Activated CD8-positive, alpha-beta memory T cell treated with anti-CD3 and anti-CD28 coated beads for 48 hours (primary cell): Measurements from ENCODE around the gene SH3TC2.

ENCODE experiments used
- DNase-seq, 3 experiments: peaks; one replicate each; pipeline ENCODE4 v3.0.0-alpha.2; 2020; ENCODE audit warnings: low read depth in 2 of 3, low spot score in 2 of 3

SH3TC2 gene

GRCh38 chr5:148974642-148975327 lies 88.1 kb downstream of the SH3TC2 start:
- no peak for DNase-seq

GRCh38 chr5:148973455-148973854 lies 89.4 kb downstream of the SH3TC2 start:
- DNase-seq, result no peak

GRCh38 chr5:148972974-148973374 lies 89.9 kb downstream of the SH3TC2 start:
- DNase-seq, result no peak

GRCh38 chr5:148972396-148972795 lies 90.5 kb downstream of the SH3TC2 start:
- DNase-seq, result no peak

- DNase-seq, result no peak
Observed at GRCh38 chr5:148970876-148971275, 92.0 kb downstream of the SH3TC2 start.

GRCh38 chr5:148970228-148970627 lies 92.6 kb downstream of the SH3TC2 start:
- DNase-seq, result no peak

- DNase-seq, result no peak
Observed at GRCh38 chr5:148969291-148969690, 93.6 kb downstream of the SH3TC2 start.

- DNase-seq, result no peak
Observed at GRCh38 chr5:148968311-148968710, 94.6 kb downstream of the SH3TC2 start.

GRCh38 chr5:148967783-148968182 lies 95.1 kb downstream of the SH3TC2 start:
- DNase-seq, result no peak

- no peak for DNase-seq
Observed at GRCh38 chr5:148966938-148967337, 95.9 kb downstream of the SH3TC2 start.

- no peak for DNase-seq
Observed at GRCh38 chr5:148966348-148966747, 96.5 kb downstream of the SH3TC2 start.

- DNase-seq, result no peak
Observed at GRCh38 chr5:148965511-148966265, 97.2 kb downstream of the SH3TC2 start.

GRCh38 chr5:148963664-148964063 lies 99.2 kb downstream of the SH3TC2 start:
- no peak for DNase-seq

- DNase-seq, result no peak
Observed at GRCh38 chr5:148962761-148963324, 100.0 kb downstream of the SH3TC2 start.

GRCh38 chr5:148962200-148962550 lies 100.7 kb downstream of the SH3TC2 start:
- DNase-seq, result no peak

- DNase-seq, result no peak
Observed at GRCh38 chr5:148961261-148962199, 101.3 kb downstream of the SH3TC2 start.

GRCh38 chr5:148960070-148960769 lies 102.6 kb downstream of the SH3TC2 start:
- no peak for DNase-seq

GRCh38 chr5:148957591-148958202 lies 105.2 kb downstream of the SH3TC2 start:
- DNase-seq, result peak; percentile 2 to 12 (median 7)

GRCh38 chr5:148956477-148957385 lies 106.1 kb downstream of the SH3TC2 start:
- DNase-seq, result no peak
